SH-SY5Y (cell line): ENCODE data around the gene PRCP.

Experiments
- GATA2 ChIP-seq: IDR thresholded peaks from 2 replicates; pipeline ENCODE4 v1.6.1; 2011; ENCODE audit warnings: mild to moderate bottlenecking, low read depth, low read length
- GATA3 ChIP-seq: IDR thresholded peaks from 2 replicates; pipeline ENCODE4 v1.6.1; 2011; ENCODE audit warnings: low read depth, mild to moderate bottlenecking, low read length, moderate library complexity

PRCP gene

DNA sequence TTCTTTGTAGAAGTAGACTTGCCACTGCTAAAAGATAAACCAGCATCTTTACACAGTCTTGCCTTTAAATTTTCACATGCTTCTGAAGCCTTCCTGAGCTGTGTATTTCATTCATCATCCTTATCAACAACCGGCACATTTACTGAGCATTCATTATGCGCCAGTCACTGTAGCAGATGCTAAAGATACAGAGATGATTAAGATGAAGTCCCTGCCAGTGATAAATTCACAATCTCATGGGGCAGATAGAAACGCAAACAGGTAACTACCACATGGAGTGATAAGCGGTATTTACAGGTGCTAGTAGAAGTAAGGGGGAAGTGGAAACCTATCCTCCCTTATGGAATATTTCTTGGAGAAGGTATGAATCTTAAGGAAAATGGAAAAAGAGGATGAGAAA is 67.2 kb downstream of the PRCP start:
- TF ChIP-seq GATA3 = no peak
- TF ChIP-seq GATA2 = no peak

DNA sequence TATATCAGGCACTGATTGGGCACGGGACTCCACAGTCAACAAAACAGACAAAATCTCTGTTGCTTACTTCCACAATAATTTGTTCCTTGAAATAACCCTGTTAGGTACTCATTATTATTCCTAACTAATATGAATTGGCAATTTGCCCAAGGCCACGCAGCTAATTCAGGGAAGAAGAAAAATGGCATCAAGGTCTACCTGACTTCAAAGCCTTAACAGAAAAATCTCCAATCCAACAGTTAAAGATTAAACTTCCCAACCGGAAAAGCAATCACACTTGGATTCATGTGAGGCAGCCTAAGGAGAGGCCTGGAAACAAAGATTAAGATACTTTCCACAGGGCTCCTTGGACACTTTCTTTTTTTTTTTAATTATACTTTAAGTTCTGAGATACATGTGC is 68.9 kb downstream of the PRCP start:
- TF ChIP-seq GATA2 (no peak), GATA3 (no peak)

- TF ChIP-seq GATA3 = no peak
- no peak for TF ChIP-seq GATA2
Measured at GRCh38 chr11:82830746-82831145, 69.5 kb downstream of the PRCP start.

DNA sequence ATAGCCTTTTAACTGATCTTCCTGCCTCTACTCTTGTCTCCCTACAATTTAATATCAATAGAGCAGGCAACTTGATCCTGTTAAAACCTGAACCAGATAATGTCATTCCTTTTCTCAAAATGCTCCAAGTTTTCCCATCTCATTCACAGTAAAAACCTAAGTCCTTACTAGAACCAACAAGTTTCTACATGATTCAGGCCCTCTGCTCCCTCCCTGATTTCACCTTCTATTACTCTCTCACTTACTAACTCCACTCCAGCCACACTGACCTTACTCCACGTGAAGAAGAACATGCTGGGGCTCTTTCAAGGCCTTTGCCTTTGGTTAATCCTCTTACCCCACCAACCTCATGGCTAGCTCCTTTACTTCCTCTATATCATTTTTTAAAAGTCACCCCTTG is 71.1 kb downstream of the PRCP start:
- TF ChIP-seq GATA3 = no peak
- no peak for TF ChIP-seq GATA2

DNA sequence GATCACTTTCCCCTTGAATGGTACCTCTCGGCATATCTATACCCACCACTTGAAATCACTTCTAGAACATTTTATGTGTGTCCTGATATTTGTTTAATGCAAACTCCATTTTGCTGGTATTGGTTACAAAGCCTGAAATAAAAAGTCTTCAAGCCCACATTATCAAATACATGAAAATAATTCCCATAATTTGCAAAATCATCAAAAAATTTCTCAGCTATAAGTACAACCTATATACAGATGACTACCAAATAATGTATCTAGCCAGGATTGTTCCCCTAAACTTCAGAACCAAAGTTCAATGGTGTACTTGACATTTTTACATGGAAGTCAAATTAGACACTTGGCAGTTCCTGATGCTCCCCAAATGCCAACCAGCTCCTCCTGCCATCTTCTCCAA is 71.8 kb downstream of the PRCP start:
- TF ChIP-seq GATA3 (no peak), GATA2 (no peak)

- TF ChIP-seq GATA2 = no peak
- no peak for TF ChIP-seq GATA3
Measured at GRCh38 chr11:82826526-82826925, 73.7 kb downstream of the PRCP start.

DNA sequence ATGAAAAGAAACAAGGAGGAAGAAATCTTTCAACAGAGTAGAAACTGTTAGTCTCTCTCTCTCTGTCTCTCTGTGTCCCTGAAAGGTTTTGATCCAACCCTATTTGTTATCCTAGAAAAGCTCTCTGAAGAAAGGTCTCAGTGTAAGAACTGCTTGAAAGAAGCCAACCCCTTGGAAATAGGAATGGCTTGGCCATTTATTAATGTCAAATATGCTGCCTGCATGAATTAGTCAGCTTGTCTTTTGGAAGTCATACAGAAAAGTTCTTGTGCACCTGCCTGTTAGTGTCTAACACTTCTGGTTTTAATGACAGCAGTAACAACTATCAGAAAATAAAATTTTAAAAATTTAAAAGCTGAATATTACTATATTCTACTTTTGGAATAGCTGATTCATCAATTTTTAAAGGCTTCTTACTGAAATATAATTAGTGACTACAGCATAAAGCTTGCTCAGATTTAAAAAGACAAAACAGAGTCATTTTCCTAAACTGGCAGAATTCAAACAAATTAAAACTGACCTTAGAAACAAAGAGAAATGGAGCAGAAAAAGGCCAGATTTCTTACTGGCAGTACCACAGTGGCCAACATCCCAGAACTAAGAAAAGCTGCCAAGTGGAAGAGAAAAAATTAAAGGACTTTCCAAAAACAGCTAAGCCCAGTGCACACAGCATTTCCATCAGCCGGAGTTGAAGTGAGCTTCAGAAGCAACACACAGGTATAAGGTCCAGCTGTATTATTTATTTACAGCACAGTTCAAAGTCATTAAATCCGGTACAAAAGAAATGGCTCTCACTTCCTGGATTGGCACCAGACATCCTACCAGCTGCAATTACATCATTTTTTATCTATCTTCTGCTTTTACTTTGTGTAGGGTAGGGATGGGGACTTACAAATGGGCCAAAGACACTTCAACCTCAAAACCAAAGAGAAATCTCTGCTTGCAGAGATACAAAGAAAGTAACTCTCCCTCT is 76.3 kb downstream of the PRCP start:
- TF ChIP-seq GATA2 (no peak), GATA3 (no peak)

- TF ChIP-seq GATA2 = no peak
- TF ChIP-seq GATA3 = no peak
Measured at GRCh38 chr11:82818409-82819043, 81.7 kb downstream of the PRCP start.

DNA sequence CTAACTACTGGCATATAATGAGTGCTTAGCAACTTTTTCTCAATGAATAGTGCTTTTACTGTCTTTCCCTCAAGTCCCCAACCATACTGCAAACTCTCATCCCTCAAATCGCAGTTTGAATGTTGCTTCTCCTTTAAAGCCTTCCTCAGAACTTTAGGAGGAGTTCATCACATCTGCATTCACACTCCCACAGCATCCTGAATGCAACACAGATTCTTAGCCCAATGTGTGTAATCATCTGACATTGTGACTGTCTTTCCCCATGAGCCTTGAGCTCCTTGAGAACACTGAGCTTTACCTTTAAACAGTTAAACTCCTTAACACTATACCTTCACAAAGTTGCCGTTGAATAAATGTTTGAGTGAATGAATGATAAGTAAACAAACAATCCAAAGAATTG is 84.8 kb downstream of the PRCP start:
- TF ChIP-seq GATA2 = no peak
- TF ChIP-seq GATA3 = no peak

DNA sequence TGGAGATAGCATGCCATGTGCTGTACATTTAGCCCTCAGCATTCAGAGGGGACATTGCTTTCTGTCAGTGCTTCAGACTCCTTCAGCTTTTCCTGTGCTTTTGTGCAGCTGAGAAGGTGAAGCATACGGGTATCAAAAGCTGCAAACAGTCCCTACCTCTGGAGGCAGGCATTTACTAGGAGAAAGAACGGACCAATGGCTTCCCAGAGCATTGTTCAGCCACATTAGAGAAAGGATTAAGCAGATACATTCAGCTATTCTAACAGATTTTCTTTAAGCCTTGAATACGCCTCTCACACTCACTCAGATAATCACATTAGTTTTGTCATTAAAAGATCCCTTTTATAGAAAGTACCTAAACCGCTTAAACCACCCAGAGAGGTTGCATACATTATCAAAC is 85.9 kb downstream of the PRCP start:
- TF ChIP-seq GATA3 (no peak), GATA2 (no peak)

- no peak for TF ChIP-seq GATA2
- no peak for TF ChIP-seq GATA3
Measured at GRCh38 chr11:82811369-82811768, 88.9 kb downstream of the PRCP start.

DNA sequence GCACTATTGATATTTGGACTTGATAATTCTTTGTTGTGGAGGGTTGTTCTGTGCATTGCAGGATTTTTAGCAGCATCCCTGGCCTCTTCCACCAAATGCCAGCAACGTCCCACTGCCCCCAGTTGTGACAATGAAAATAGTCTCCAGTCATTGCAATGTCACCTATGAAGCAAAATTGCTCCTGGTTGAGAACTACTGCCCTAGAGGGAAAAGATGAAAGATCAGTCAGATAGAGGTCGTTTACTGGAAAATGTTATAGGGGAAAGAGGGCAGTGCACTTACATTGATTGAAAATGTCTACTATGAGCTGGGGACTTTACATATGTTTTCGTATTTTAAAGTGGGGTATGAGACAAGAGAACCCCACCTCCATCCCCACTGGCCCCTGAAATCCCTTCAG is 89.5 kb downstream of the PRCP start:
- TF ChIP-seq GATA2 (no peak), GATA3 (no peak)

- TF ChIP-seq GATA2 (no peak), GATA3 (no peak)
Measured at GRCh38 chr11:82810326-82810725, 89.9 kb downstream of the PRCP start.

GRCh38 chr11:82807646-82808045 is 92.6 kb downstream of the PRCP start:
- TF ChIP-seq GATA3 (no peak), GATA2 (no peak)

GRCh38 chr11:82802710-82803109 is 97.5 kb downstream of the PRCP start:
- TF ChIP-seq GATA2 (no peak), GATA3 (no peak)
